A549 (cell line): ENCODE measurements around the gene DNAAF3.

Experiments used
- RNF2 ChIP-seq: fragments of 200-600 bp; sonication (generic); IDR thresholded peaks from 2 replicates; pipeline ENCODE4 v1.6.1; 2016; ENCODE audit warnings: low read depth, mild to moderate bottlenecking, antibody characterized with exemption, moderate library complexity, borderline replicate concordance
- TF ChIP-seq, protein P1 (sequence below): fragments of 200-600 bp; sonication (generic); IDR thresholded peaks from 2 replicates; pipeline ENCODE4 v1.6.1; 2016; ENCODE audit warnings: antibody characterized with exemption, mild to moderate bottlenecking, moderate library complexity
- TF ChIP-seq, protein P2 (sequence below): fragments of 150-350 bp; IDR thresholded peaks from 2 replicates; pipeline ENCODE4 v1.6.1; 2014; ENCODE audit warnings: low read depth, mild to moderate bottlenecking, low read length
- TF ChIP-seq, protein P3 (sequence below): IDR thresholded peaks from 2 replicates; pipeline ENCODE4 v1.6.1; 2012
- TF ChIP-seq, protein P4 (sequence below): fragments of >200 bp; sonication (Bioruptor Twin); formaldehyde crosslinking; IDR thresholded peaks from 3 replicates; pipeline ENCODE4 v1.5.1; 2016

DNA sequence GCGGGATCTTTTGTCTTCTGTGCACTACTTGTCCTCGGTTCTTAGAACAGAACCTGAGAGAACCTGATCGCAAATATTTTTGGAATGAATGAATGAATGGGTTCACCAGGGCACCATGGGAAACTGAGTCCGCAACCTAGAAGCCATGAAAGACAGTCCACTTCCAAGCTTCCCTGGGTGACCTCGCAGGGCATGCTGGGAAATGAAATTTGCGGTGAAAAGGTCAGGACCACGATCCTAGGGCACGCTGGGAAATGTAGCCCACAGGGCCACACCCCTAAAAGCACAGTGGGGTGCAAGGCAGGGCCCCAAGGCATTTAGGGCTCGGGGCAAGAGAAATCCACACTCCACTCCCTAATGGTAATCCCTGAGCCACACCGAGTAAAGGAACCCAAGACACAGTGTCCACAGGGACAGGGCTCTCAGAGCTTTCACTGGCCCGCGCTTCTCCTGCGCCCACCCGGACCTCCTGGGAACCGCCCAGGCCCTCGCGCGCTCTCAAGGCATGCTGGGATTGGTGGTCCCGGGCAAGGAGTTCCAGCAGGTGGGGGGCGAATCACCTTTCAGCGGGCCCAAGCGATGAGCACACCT lies 47.9 kb downstream of the DNAAF3 start:
- TF ChIP-seq, protein P1, sequence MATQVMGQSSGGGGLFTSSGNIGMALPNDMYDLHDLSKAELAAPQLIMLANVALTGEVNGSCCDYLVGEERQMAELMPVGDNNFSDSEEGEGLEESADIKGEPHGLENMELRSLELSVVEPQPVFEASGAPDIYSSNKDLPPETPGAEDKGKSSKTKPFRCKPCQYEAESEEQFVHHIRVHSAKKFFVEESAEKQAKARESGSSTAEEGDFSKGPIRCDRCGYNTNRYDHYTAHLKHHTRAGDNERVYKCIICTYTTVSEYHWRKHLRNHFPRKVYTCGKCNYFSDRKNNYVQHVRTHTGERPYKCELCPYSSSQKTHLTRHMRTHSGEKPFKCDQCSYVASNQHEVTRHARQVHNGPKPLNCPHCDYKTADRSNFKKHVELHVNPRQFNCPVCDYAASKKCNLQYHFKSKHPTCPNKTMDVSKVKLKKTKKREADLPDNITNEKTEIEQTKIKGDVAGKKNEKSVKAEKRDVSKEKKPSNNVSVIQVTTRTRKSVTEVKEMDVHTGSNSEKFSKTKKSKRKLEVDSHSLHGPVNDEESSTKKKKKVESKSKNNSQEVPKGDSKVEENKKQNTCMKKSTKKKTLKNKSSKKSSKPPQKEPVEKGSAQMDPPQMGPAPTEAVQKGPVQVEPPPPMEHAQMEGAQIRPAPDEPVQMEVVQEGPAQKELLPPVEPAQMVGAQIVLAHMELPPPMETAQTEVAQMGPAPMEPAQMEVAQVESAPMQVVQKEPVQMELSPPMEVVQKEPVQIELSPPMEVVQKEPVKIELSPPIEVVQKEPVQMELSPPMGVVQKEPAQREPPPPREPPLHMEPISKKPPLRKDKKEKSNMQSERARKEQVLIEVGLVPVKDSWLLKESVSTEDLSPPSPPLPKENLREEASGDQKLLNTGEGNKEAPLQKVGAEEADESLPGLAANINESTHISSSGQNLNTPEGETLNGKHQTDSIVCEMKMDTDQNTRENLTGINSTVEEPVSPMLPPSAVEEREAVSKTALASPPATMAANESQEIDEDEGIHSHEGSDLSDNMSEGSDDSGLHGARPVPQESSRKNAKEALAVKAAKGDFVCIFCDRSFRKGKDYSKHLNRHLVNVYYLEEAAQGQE = no peak
- TF ChIP-seq, protein P2, sequence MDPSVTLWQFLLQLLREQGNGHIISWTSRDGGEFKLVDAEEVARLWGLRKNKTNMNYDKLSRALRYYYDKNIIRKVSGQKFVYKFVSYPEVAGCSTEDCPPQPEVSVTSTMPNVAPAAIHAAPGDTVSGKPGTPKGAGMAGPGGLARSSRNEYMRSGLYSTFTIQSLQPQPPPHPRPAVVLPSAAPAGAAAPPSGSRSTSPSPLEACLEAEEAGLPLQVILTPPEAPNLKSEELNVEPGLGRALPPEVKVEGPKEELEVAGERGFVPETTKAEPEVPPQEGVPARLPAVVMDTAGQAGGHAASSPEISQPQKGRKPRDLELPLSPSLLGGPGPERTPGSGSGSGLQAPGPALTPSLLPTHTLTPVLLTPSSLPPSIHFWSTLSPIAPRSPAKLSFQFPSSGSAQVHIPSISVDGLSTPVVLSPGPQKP = no peak
- TF ChIP-seq, protein P3, sequence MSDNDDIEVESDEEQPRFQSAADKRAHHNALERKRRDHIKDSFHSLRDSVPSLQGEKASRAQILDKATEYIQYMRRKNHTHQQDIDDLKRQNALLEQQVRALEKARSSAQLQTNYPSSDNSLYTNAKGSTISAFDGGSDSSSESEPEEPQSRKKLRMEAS = peak; percentile 11; the same call in 1 of the 2 replicates
- TF ChIP-seq, protein P4, sequence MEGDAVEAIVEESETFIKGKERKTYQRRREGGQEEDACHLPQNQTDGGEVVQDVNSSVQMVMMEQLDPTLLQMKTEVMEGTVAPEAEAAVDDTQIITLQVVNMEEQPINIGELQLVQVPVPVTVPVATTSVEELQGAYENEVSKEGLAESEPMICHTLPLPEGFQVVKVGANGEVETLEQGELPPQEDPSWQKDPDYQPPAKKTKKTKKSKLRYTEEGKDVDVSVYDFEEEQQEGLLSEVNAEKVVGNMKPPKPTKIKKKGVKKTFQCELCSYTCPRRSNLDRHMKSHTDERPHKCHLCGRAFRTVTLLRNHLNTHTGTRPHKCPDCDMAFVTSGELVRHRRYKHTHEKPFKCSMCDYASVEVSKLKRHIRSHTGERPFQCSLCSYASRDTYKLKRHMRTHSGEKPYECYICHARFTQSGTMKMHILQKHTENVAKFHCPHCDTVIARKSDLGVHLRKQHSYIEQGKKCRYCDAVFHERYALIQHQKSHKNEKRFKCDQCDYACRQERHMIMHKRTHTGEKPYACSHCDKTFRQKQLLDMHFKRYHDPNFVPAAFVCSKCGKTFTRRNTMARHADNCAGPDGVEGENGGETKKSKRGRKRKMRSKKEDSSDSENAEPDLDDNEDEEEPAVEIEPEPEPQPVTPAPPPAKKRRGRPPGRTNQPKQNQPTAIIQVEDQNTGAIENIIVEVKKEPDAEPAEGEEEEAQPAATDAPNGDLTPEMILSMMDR = no peak
- no peak for TF ChIP-seq RNF2
